Neural cell (in vitro differentiated cells): Measurements from ENCODE around the gene OSBPL8. TPM values are rescaled to one million over a fixed set of nuclear protein-coding genes. Genes with fewer than 3 reads are reported as not detected.

Source experiments
- H2AFZ ChIP-seq: fragments of 200-600, 300-800 bp; sonication (generic), shearing (Covaris generic); 2 replicates; pipeline ENCODE4 v1.6.0; 2014; ENCODE audit warnings: low read depth, mild to moderate bottlenecking, antibody characterized with exemption, low read length, moderate library complexity
- H3F3A ChIP-seq: fragments of 200-600 bp; shearing (Covaris generic); 2 replicates; pipeline ENCODE4 v1.6.1; 2016; ENCODE audit warnings: mild to moderate bottlenecking, moderate library complexity, mixed read lengths, antibody characterized with exemption, low read length; ENCODE audit not compliant: insufficient read depth, poor library complexity, severe bottlenecking
- H3K27ac ChIP-seq: fragments of 200-600, 300-800 bp; sonication (generic), shearing (Covaris generic); 2 replicates; pipeline ENCODE4 v1.5.1; 2014; ENCODE audit warnings: mild to moderate bottlenecking, low read length, moderate library complexity
- H3K27me3 ChIP-seq: fragments of 300-800, 200-600 bp; sonication (generic), shearing (Covaris generic); 2 replicates; pipeline ENCODE4 v1.6.0; 2014; ENCODE audit warnings: mild to moderate bottlenecking, low read depth, low read length, moderate library complexity; ENCODE audit not compliant: insufficient read depth
- H3K36me3 ChIP-seq: fragments of 300-800, 200-600 bp; sonication (generic), shearing (Covaris generic); 2 replicates; pipeline ENCODE4 v1.5.1; 2014; ENCODE audit warnings: mild to moderate bottlenecking, antibody characterized with exemption, low read length, moderate library complexity; ENCODE audit not compliant: insufficient read depth
- H3K4me2 ChIP-seq: fragments of 300-800, 200-600 bp; sonication (generic), shearing (Covaris generic); 2 replicates; pipeline ENCODE4 v1.6.0; 2014; ENCODE audit warnings: mild to moderate bottlenecking, low read length
- H3K4me3 ChIP-seq: fragments of 300-800, 200-600 bp; sonication (generic), shearing (Covaris generic); 2 replicates; pipeline ENCODE4 v1.5.1; 2014; ENCODE audit warnings: mild to moderate bottlenecking, low read length, moderate library complexity
- H3K79me2 ChIP-seq: fragments of 200-600 bp; shearing (Covaris generic); replicated peaks from 2 replicates; pipeline ENCODE4 v1.6.0; 2014; ENCODE audit warnings: mild to moderate bottlenecking, low read length, moderate library complexity; ENCODE audit not compliant: insufficient read depth
- H3K9ac ChIP-seq: fragments of 300-800, 200-600 bp; sonication (generic), shearing (Covaris generic); 2 replicates; pipeline ENCODE4 v1.6.1; 2016; ENCODE audit warnings: mild to moderate bottlenecking, low read length, mixed read lengths
- H3K9me2 ChIP-seq: fragments of 200-600 bp; shearing (Covaris generic); 2 replicates; pipeline ENCODE4 v1.6.1; 2016; ENCODE audit warnings: mild to moderate bottlenecking, low read length, mixed read lengths; ENCODE audit not compliant: insufficient read depth
- H3K9me3 ChIP-seq: fragments of 200-600, 300-800 bp; sonication (generic), shearing (Covaris generic); 2 replicates; pipeline ENCODE4 v1.6.1; 2016; ENCODE audit warnings: mild to moderate bottlenecking, mixed run types, low read length, moderate library complexity, mixed read lengths
- H4K20me1 ChIP-seq: fragments of 200-600 bp; shearing (Covaris generic); 2 replicates; pipeline ENCODE4 v1.6.1; 2016; ENCODE audit warnings: mild to moderate bottlenecking, mixed run types; ENCODE audit not compliant: insufficient read depth
- CTCF ChIP-seq: fragments of 450-650 bp; IDR thresholded peaks from 2 replicates; pipeline ENCODE4 v1.5.1; 2014; ENCODE audit warnings: antibody characterized with exemption, mild to moderate bottlenecking, moderate library complexity; ENCODE audit not compliant: poor library complexity, severe bottlenecking
- EP300 ChIP-seq: fragments of 450-650 bp; conservative IDR thresholded peaks from 2 replicates; pipeline ENCODE4 v1.6.1; 2014; ENCODE audit warnings: antibody characterized with exemption, mild to moderate bottlenecking, moderate library complexity; ENCODE audit not compliant: poor library complexity, severe bottlenecking
- EZH2 ChIP-seq: fragments of 200-600, 300-800 bp; shearing (Covaris generic), sonication (generic); IDR thresholded peaks from 2 replicates; pipeline ENCODE4 v1.6.1; 2014; ENCODE audit warnings: antibody characterized with exemption, low read length, borderline replicate concordance, mild to moderate bottlenecking; ENCODE audit not compliant: insufficient read depth, poor library complexity, severe bottlenecking
- MXI1 ChIP-seq: fragments of 450-650 bp; conservative IDR thresholded peaks from 2 replicates; pipeline ENCODE4 v1.6.1; 2014; ENCODE audit warnings: antibody characterized with exemption, mild to moderate bottlenecking; ENCODE audit not compliant: poor library complexity, severe bottlenecking
- POLR2AphosphoS5 ChIP-seq: IDR thresholded peaks from 2 replicates; pipeline ENCODE4 v1.6.1; 2012
- RAD21 ChIP-seq: fragments of 450-650 bp; conservative IDR thresholded peaks from 2 replicates; pipeline ENCODE4 v1.6.1; 2014; ENCODE audit warnings: antibody characterized with exemption, mild to moderate bottlenecking, moderate library complexity
- REST ChIP-seq: IDR thresholded peaks from 2 replicates; pipeline ENCODE4 v1.6.1; 2012; ENCODE audit warnings: borderline replicate concordance
- SMC3 ChIP-seq: fragments of 450-650 bp; conservative IDR thresholded peaks from 2 replicates; pipeline ENCODE4 v1.6.1; 2014; ENCODE audit warnings: antibody characterized with exemption, mild to moderate bottlenecking, moderate library complexity; ENCODE audit not compliant: poor library complexity
- TAF1 ChIP-seq: IDR thresholded peaks from 2 replicates; pipeline ENCODE4 v1.6.1; 2012; ENCODE audit warnings: low read depth
- polyA plus RNA-seq: library from polyadenylated mRNA; depleted of rRNA; stranded (reverse); fragments of >200 nt; gene quantifications from 2 replicates; pipeline ENCODE4 v1.2.3, GENCODE V29; 2014

OSBPL8 gene
- polyA plus RNA-seq, 1 donor from 2014 or later: 126 TPM

- no peaks in the 10 kb centered on the region for H3K9me2 ChIP-seq
- H3K27ac ChIP-seq: no peak overlapping the region
- TF ChIP-seq POLR2AphosphoS5: no peak
- TF ChIP-seq REST: no peak
- TF ChIP-seq EP300: no peak
- no peak for TF ChIP-seq MXI1
- no peak for TF ChIP-seq CTCF
- no peak for TF ChIP-seq EZH2
- no peak for TF ChIP-seq RAD21
Observed at GRCh38 chr12:76542908-76543307, 16.7 kb downstream of the OSBPL8 start.

DNA sequence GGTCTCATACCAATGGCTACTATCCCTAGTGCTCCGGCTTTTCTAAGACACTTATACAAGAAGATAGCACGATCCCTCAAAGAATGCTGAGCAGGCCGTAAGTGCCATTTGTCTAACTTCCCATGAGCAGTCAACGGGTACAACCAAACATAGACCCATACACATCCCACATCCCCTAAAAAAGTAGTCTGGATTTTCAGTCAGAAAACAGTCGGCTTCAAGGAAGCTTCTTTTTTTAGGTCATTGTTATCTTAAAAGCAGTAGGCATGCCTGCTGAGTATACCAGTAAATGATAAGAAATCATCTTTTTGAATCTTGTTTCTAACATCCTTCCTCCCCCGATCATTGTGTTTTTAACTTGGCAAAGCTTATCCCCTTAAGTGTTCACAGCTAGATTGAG, 19.8 kb downstream of the OSBPL8 start:
- H3K27ac ChIP-seq: no peak overlapping the region
- H3K36me3 ChIP-seq: no peaks in the 10 kb centered on the region
- no peaks in the 10 kb centered on the region for H3K9me2 ChIP-seq
- no peak overlapping the region for H2AFZ ChIP-seq
- no peak overlapping the region for H3K9ac ChIP-seq
- no peaks in the 10 kb centered on the region for H3K9me3 ChIP-seq
- H3K4me2 ChIP-seq: no peak overlapping the region
- peaks cover 68% of the 10 kb centered on the region for H3K79me2 ChIP-seq
- H3F3A ChIP-seq: no peaks in the 10 kb centered on the region
- H3K4me3 ChIP-seq: no peak overlapping the region
- TF ChIP-seq REST (no peak), CTCF (no peak), RAD21 (no peak), EP300 (no peak), MXI1 (no peak), SMC3 (no peak), POLR2AphosphoS5 (no peak), TAF1 (no peak), EZH2 (no peak)
- no peaks in the 10 kb centered on the region for H4K20me1 ChIP-seq
- no peaks in the 10 kb centered on the region for H3K27me3 ChIP-seq

More at GRCh38 chr12:76542908-76543307, 16.7 kb downstream of the OSBPL8 start:
- Histone ChIP-seq H3K27me3 (no peaks in the 10 kb centered on the region), H3K9me3 (no peaks in the 10 kb centered on the region), H3K79me2 (peaks cover 83% of the 10 kb centered on the region), H3F3A (no peaks in the 10 kb centered on the region), H3K9ac (no peak overlapping the region), H3K36me3 (no peaks in the 10 kb centered on the region), H4K20me1 (no peaks in the 10 kb centered on the region), H2AFZ (no peak overlapping the region), H3K4me2 (no peak overlapping the region), H3K4me3 (no peak overlapping the region)
